HG03139 (cell line): ENCODE data around the gene CYTH4.
"Not testable (repeated sequence)": the region's sequence is repeated elsewhere in the genome, so short reads cannot be mapped to it uniquely, and the experiment has no call there.

Experiments
- ATAC-seq: cut with Tn5 transposase; IDR thresholded peaks from one replicate; pipeline ENCODE4 v1.9.1; 2021; ENCODE audit not compliant: unreplicated experiment

Gene CYTH4, protein sequence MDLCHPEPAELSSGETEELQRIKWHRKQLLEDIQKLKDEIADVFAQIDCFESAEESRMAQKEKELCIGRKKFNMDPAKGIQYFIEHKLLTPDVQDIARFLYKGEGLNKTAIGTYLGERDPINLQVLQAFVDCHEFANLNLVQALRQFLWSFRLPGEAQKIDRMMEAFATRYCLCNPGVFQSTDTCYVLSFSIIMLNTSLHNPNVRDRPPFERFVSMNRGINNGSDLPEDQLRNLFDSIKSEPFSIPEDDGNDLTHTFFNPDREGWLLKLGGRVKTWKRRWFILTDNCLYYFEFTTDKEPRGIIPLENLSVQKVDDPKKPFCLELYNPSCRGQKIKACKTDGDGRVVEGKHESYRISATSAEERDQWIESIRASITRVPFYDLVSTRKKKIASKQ

GRCh38 chr22:37282385-37282677 is at the start of gene CYTH4:
Gene CYTH4, plus strand, starts transcription at chr22:37282508. Its CDS starts 62 bp downstream, at chr22:37282570.
- no peak for ATAC-seq

GRCh38 chr22:37233371-37233750 is 48.9 kb upstream of the CYTH4 start:
- not testable (repeated sequence) for ATAC-seq

GRCh38 chr22:37233751-37234631 is 48.3 kb upstream of the CYTH4 start:
- no peak for ATAC-seq

DNA sequence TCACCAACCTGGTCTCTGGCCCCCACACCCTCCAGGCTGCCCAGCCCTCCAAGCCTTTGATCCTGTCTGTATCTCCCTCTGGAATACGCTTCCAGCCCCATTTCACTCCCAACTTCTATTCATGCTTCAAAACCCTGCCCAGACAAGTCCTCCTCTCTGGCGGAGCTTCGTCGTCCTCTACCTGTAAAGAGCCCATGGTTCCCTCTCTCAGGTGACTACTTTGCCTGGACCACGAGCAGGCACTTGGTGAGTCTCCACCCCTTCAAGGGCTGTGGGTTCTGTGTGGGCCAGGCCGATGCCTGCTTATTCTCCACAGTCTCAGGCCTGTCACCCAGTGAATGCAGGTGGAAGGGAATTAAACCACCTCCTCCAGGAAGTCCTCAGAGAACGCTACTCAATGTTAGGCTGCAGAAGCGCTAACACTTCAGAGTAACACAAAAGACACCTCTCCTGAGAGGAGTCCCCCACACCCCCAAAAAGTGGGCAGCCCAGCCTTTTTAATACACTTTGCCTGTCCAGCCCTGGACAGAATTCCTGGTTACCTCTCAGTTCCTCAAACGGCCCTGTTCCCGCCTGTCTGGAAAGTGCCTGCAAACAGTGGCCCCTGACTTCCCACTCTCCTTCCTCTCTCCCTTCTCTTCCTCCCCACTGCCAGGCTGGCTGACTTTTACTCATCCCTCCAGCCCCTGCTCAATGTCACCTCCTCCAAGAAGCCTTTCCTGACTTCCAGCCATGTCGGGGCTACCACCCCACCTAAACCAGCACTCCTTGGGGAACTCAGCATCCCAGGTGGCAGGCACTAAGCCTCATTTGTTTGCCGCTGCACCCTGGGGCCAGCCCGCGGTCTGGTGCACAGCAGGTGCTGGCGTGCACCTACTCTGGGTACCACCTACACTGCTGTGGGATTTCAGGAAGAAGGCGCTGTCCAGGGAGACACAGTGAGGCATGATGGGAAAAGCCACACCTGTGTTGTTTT is 47.3 kb upstream of the CYTH4 start:
- no peak for ATAC-seq

DNA sequence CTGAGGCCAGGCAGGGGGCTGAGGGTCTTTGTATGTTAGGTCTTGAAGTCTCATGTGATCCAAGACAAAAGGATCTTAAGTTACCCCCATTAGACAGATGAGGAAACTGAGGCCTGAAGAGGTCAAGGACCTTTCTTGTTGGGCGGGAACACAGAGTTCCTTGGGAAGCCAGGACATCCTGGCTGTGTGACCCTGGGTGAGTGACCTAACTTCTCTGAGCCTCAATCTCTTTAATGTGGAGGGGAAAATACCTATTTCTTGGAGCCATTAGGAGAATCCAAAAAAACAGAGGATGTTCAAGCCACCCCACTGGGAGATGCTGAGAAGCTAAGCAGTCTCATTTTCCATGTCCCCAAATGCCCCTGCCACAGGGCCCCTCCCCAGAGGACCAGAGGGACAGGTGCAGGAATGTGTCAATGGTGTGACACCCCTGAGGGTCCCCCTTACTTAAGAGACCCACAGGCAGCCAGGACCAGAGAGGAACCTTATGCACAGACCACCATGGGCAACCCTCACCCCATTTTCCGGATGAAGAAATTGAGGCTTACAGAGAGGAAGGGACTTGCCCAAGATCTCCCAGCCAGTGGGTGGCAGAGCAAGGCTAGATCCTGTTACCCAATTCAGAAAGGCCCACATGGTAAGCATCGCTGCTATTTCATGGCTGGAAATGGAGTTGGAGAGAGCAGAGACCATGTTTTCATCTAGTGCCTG is 46.3 kb upstream of the CYTH4 start:
- ATAC-seq, result no peak

DNA sequence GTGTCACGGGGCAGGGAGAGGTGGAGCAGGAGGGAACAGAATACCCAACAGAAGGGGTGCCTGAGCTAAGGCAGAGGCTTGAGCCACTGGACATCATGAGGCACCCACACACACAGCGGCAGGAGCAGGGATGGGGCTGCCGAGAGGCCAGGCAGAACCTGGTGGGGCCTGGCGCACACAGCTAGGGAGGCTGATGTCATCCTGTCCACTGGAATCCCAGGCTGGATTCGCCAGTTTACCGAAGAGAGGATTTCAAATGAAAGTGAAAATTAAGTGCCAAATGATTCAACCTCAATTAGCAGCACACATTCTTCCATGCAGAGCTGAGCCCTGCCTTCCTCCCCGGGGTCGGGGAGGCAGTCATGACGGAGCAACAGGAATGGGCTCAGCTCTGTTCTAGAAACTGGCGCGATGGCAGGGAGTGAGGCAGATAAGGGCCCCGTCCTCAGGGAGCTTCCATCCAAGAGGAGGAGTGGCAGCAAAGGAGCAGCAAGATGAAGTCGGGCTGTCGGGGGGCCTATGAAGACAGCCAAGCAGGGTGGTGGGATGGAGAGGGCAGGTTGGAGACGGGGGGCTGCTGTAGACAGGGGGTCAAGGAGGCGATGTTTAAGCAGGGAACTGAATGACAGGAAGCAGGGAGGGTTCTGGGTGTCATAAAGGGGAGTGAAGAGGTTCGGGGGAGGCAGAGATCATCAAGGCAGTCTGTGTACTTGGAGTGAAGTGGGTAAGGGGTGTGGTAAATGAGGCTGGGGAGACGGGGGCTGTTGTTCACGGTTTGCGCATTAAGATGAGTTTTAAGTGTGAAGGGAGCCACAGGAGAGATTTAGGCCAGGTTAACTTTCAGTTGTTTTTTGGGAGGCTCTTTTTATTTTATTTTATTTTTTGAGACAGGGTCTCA is 44.7 kb upstream of the CYTH4 start:
- ATAC-seq, result no peak

GRCh38 chr22:37239336-37240239 is 42.7 kb upstream of the CYTH4 start:
- no peak for ATAC-seq

- ATAC-seq, result no peak
Observed at GRCh38 chr22:37240240-37240940, 41.9 kb upstream of the CYTH4 start.

- no peak for ATAC-seq
Observed at GRCh38 chr22:37240941-37241320, 41.4 kb upstream of the CYTH4 start.

DNA sequence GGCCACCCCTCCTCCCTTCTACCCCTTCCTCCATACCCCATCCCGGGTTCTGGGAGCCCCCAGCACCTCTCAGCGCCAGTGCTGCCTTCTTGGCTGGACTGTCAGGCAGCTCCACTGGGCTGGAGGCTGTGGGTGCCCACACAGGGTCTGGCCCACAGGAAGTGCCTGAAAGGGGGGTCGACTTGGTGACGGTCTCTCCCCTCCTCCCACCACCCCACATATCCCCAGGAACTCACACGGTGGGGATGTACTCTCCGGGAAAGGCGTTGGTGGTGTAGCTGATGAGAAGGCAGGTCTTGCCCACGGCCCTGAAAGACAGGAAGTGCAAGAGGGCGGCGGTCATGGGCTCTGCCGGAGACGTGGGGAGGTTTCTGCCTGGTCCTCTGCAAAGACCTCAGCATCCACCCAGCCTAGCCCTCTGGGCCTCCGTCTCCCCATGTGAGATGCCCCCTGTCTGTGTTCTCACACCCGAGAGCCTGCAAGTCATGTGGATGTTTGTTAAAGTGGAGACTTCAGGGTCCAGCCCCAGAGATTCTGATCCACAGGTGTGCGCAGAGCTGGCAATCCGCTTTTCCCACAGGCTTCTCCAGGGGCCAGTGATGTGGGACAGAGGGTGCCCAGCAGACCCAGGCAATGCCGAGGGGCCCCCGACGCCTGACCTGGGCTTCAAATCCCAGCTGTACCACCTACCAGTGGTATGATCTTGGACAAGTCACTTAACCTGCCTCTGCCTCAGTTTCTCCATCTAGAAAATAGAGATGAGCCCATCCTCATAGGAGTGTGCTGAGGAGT is 40.8 kb upstream of the CYTH4 start:
- ATAC-seq, result no peak

GRCh38 chr22:37242395-37242918 is 39.9 kb upstream of the CYTH4 start:
- ATAC-seq, result peak; percentile 55

DNA sequence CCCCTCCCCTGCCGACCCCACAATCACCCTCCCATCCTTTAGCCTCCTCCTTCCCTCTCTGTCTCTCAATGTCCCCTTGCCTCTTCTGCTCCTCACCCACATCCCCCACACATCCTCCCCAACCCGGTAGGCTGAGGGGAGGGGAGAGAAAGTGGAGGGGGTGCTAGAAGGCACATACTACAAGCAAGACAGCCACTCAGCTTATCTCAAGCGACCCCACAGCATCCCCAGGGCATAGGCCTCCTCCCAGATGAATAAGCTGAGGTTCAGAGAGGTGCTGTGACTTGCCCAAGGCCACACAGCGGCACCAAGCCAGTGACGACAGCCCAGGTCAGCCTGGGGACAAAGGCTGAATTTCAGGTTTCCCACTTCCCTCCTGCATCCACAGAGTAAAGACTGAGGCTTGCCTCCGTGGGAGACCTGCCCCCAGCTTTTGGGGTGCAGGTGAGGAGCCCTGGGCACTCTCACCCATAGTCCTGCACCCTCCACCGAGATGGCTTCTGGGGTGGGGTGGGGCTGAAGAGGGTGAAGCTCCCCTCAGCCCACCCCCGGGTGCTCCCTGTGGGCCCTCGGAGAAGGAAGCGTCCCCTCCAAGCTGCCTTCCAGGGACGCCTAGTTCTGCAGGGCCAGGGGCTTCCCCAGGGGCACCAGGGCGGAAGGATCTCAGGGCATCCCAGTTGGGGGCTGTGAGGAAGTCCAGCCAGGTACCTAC is 38.8 kb upstream of the CYTH4 start:
- ATAC-seq, result no peak

DNA sequence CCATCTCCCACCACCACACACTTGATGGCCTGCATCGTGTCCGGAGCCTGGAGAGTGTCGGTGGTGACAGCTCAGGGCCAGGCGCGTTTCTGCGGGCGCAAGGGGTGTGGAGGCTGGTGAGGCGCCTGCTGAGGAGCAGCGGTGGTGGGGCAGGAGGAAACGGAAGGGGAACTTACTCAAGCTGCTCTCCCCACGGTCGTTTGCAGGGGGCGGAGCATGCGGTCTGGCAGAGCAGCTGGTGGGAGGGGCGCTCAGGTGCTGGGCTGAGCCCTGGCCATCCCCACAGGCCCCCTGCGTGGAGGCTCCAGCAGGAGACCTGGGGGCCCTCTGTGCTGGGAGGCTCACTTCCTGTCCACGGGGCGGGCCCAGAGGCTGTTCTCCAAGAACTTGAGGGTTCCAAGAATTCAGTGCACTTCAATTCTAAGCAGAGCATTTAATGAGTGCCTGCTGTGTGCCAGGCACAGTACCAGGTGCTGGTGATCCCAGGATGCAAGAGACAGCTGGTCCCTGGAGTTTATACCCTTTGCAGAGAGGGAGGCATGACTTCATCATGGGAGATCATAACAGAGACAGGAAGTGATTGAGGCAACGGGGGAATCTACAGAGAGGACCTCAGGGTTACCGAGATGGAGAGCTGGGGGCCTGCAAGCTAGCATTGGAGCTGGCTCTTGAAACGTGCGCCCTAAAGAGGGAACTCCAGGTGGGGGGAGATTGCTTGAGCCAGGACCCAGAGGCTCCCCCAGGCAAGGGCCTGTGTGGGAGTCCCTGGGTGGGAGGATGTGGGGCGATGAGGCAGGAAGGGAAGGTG is 38.0 kb upstream of the CYTH4 start, which contains the start of gene RAC2:
Gene RAC2, minus strand, starts transcription at position 156 of the 808 bp plus-strand sequence. Its CDS starts 121 bp downstream, at position 35.
- peak; percentile 33 for ATAC-seq

DNA sequence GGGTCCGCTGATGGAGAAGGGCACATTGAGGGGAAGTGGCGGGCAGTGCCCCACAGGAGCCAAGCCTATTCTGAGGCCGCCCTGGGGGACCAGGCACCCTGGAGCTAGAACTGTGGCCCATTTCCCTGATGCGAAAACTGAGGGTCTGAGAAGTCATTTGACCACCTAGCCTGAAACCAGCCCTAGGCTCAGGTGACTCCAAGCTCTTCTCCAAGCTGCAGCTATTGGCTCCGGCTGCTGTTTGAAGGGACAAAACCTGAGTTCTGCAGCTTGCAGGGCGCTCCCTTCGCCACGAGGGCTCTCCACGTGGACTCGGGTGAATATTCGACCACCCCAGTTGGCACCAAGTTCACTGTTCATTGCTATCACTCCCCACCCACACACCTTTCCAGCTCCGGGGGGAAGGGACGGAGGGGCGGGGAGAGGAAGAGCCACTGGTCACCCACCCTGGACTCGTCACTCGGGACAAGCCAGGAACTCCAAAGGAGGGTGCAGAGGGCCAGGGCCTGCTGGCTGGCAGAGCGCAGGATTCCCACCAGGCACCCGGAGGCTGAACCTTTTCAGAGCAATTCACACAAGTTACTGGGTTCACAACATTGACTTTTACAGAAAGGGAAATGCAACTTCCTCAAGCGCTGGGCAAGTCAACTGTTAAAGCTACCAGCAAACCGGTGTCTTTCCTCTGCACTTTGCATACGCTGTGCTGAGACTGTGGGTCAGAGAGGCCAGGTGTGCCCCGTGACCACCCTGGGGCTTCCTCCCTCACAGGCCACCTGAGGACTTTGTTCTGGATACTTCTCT is 37.2 kb upstream of the CYTH4 start:
- no peak for ATAC-seq
